ENCODE data around the gene ADAMTS13. TPM values are rescaled to one million over a fixed set of nuclear protein-coding genes. Genes with fewer than 3 reads are reported as not detected.

ADAMTS13 gene
- total and polyA plus RNA-seq, 4 donors = 6.5 to 13.3 (median 10.4) TPM

- peaks cover 0 to under 1% (median 0%) of the 10 kb centered on the region in 4 donors for H3K4me1 ChIP-seq (ENCODE audit: control insufficient read depth in 4 of 4, insufficient read depth in 4 of 4, low read length in 3 of 4)
- no peaks in the 10 kb centered on the region for H3K27me3 ChIP-seq (ENCODE audit: control insufficient read depth in 4 of 4, insufficient read depth in 4 of 4, low read length in 3 of 4)
- no peak for DNase-seq (ENCODE audit: low spot score)
- H3K36me3 ChIP-seq (ENCODE audit: control insufficient read depth in 4 of 4, insufficient read depth in 3 of 4, low read depth in 1 of 4, low read length in 3 of 4) = no peaks in the 10 kb centered on the region
- no peak overlapping the region for H3K4me3 ChIP-seq (ENCODE audit: low read depth in 1 of 3, low read length in 3 of 3)
- H3K27ac ChIP-seq (ENCODE audit: low read depth in 1 of 2, low read length in 2 of 2) = peak overlapping the region in 1 of 2 donors; percentile 29
- WGBS = 81% methylated on average over 33 of the region's 33 CpGs
- TF ChIP-seq RXRA (IDR thresholded peaks at IDR 0.05) = no peak
- no peak for TF ChIP-seq ATF3 (IDR thresholded peaks at IDR 0.05)
- TF ChIP-seq SP1 (IDR thresholded peaks at IDR 0.05) = no peak
- no peaks in the 10 kb centered on the region for H3K9me3 ChIP-seq (ENCODE audit: control insufficient read depth in 4 of 4, low read length in 3 of 4)
- no peak overlapping the region for H3K9ac ChIP-seq (ENCODE audit: low read depth in 1 of 2, low read length in 2 of 2)
These were observed 70.2 kb downstream of the ADAMTS13 start for GRCh38 chr9:133492061-133493021.

- WGBS = 86% methylated on average over 11 of the region's 11 CpGs
- Histone ChIP-seq H3K36me3 (ENCODE audit: control insufficient read depth in 4 of 4, insufficient read depth in 3 of 4, low read depth in 1 of 4, low read length in 3 of 4) (no peaks in the 10 kb centered on the region), H3K4me1 (ENCODE audit: control insufficient read depth in 4 of 4, insufficient read depth in 4 of 4, low read length in 3 of 4) (peaks cover 0 to 7% (median 3%) of the 10 kb centered on the region in 4 donors), H3K9ac (ENCODE audit: low read depth in 1 of 2, low read length in 2 of 2) (no peak overlapping the region), H3K27ac (ENCODE audit: low read depth in 1 of 2, low read length in 2 of 2) (no peak overlapping the region), H3K4me3 (ENCODE audit: low read depth in 1 of 3, low read length in 3 of 3) (no peak overlapping the region), H3K9me3 (ENCODE audit: control insufficient read depth in 4 of 4, low read length in 3 of 4) (no peaks in the 10 kb centered on the region), H3K27me3 (ENCODE audit: control insufficient read depth in 4 of 4, insufficient read depth in 4 of 4, low read length in 3 of 4) (no peaks in the 10 kb centered on the region)
- TF ChIP-seq NR2F2 (IDR thresholded peaks at IDR 0.05) = peak; percentile 18
- no peak for TF ChIP-seq TAF1 (conservative IDR thresholded peaks at IDR 0.05)
- DNase-seq (ENCODE audit: low spot score) = no peak
These were observed 71.3 kb downstream of the ADAMTS13 start for GRCh38 chr9:133493428-133493827.

- Histone ChIP-seq H3K27me3 (ENCODE audit: control insufficient read depth in 4 of 4, insufficient read depth in 4 of 4, low read length in 3 of 4) (no peaks in the 10 kb centered on the region), H3K27ac (ENCODE audit: low read depth in 1 of 2, low read length in 2 of 2) (no peak overlapping the region), H3K9me3 (ENCODE audit: control insufficient read depth in 4 of 4, low read length in 3 of 4) (no peaks in the 10 kb centered on the region), H3K4me1 (ENCODE audit: control insufficient read depth in 4 of 4, insufficient read depth in 4 of 4, low read length in 3 of 4) (peaks cover 3 to 13% (median 7%) of the 10 kb centered on the region in 4 donors), H3K9ac (ENCODE audit: low read depth in 1 of 2, low read length in 2 of 2) (no peak overlapping the region), H3K36me3 (ENCODE audit: control insufficient read depth in 4 of 4, insufficient read depth in 3 of 4, low read depth in 1 of 4, low read length in 3 of 4) (no peaks in the 10 kb centered on the region), H3K4me3 (ENCODE audit: low read depth in 1 of 3, low read length in 3 of 3) (no peak overlapping the region)
- no peak for DNase-seq (ENCODE audit: low spot score)
- 90% methylated on average over 23 of the region's 23 CpGs for WGBS
- TF ChIP-seq TAF1 (conservative IDR thresholded peaks at IDR 0.05) = no peak
- TF ChIP-seq ATF3 (IDR thresholded peaks at IDR 0.05) = no peak
- TF ChIP-seq MAX (IDR thresholded peaks at IDR 0.05) = no peak
- no peak for TF ChIP-seq RAD21 (IDR thresholded peaks at IDR 0.05)
- no peak for TF ChIP-seq YY1 (IDR thresholded peaks at IDR 0.05)
- TF ChIP-seq HNF4G (IDR thresholded peaks at IDR 0.05) = no peak
- no peak for TF ChIP-seq EGR1 (IDR thresholded peaks at IDR 0.05; ENCODE audit: low read depth in 2 of 2)
- TF ChIP-seq GABPA (IDR thresholded peaks at IDR 0.05 in 1 of 2, conservative IDR thresholded peaks at IDR 0.05 in 1 of 2) = no peak
- no peak for TF ChIP-seq REST (IDR thresholded peaks at IDR 0.05)
- no peak for TF ChIP-seq SP1 (IDR thresholded peaks at IDR 0.05)
- no peak for TF ChIP-seq NR2F2 (IDR thresholded peaks at IDR 0.05)
- no peak for TF ChIP-seq CTCF (IDR thresholded peaks at IDR 0.05; ENCODE audit: low read depth, low read length, missing input control)
- TF ChIP-seq FOXA2 (IDR thresholded peaks at IDR 0.05) = no peak
- no peak for TF ChIP-seq JUND (IDR thresholded peaks at IDR 0.05)
- no peak for TF ChIP-seq FOXA1 (IDR thresholded peaks at IDR 0.05)
- TF ChIP-seq RXRA (IDR thresholded peaks at IDR 0.05) = no peak
- no peak for TF ChIP-seq HNF4A (conservative IDR thresholded peaks at IDR 0.05)
- TF ChIP-seq ZBTB33 (IDR thresholded peaks at IDR 0.05) = no peak
These were observed 71.8 kb downstream of the ADAMTS13 start for GRCh38 chr9:133493845-133494540.

All from liver (tissue), 9 donors.